Peyer's patch (tissue), 4 donors: ENCODE data around the gene CLTB.

ENCODE experiments used
- CTCF ChIP-seq, 6 experiments: fragments of 450-650 bp in 4 of 6; fragments of 200-600 bp in 2 of 6; sonication (generic) in 1 of 6; IDR thresholded peaks; one replicate each; pipeline ENCODE4 v1.5.1; 2017 to 2019; ENCODE audit warnings: antibody characterized with exemption in 6 of 6, mild to moderate bottlenecking in 3 of 6, moderate library complexity in 1 of 6
- POLR2A ChIP-seq, 2 donors: fragments of 450-650 bp; IDR thresholded peaks; one replicate each; pipeline ENCODE4 v1.5.1; 2017; ENCODE audit warnings: antibody characterized with exemption in 2 of 2, mild to moderate bottlenecking in 2 of 2, moderate library complexity in 2 of 2

GRCh38 chr5:176426876-176427275, 10.5 kb upstream of the CLTB start:
- no peak for TF ChIP-seq CTCF (IDR thresholded peaks at IDR 0.05)
- no peak for TF ChIP-seq POLR2A (IDR thresholded peaks at IDR 0.05)
